GM12865 (cell line): ENCODE results near the gene MRPL50.

Experiments used
- DNase-seq: peaks from one replicate; pipeline ENCODE4 v3.0.0; 2010; ENCODE audit warnings: low read depth
- H3K4me3 ChIP-seq: 2 replicates; pipeline ENCODE4 v1.5.1; 2011; ENCODE audit warnings: mild to moderate bottlenecking, low read depth, low read length, control low read depth
- CTCF ChIP-seq: IDR thresholded peaks from 2 replicates; pipeline ENCODE4 v1.5.1; 2011; ENCODE audit warnings: low read length, control low read depth, low read depth, inconsistent platforms; ENCODE audit not compliant: insufficient read depth; ENCODE audit errors: missing control alignments

The MRPL50 gene

GRCh38 chr9:101432171-101432570 is 33.8 kb upstream of the MRPL50 start:
- DNase-seq, result no peak
- no peak overlapping the region for H3K4me3 ChIP-seq
- no peak for TF ChIP-seq CTCF

- no peak for DNase-seq
- TF ChIP-seq CTCF, result no peak
- H3K4me3 ChIP-seq, result no peak overlapping the region
These were observed 31.3 kb upstream of the MRPL50 start for GRCh38 chr9:101429736-101430135.

DNA sequence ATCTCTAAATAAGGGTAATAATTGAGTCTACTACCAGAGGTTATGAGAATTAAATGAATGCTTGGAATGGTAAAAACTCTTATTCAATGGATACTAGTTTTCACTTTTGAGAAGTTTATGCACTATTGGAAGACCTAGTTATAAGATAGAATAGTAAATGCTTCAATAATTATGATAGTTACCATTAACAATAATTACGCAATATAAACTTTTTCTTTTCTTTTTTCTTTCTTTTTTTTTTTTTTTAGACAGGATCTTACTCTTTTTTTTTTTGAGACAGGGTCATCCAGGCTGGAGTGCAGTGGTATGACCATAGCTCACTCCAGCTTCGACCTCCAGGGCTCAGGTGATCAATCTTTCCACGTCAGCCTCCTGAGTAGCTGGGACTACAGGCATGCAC is 30.5 kb upstream of the MRPL50 start:
- H3K4me3 ChIP-seq, result no peak overlapping the region
- DNase-seq, result no peak
- no peak for TF ChIP-seq CTCF

- H3K4me3 ChIP-seq, result no peak overlapping the region
- no peak for TF ChIP-seq CTCF
- DNase-seq, result peak; percentile 45
These were observed 29.7 kb upstream of the MRPL50 start for GRCh38 chr9:101427957-101428655.

DNA sequence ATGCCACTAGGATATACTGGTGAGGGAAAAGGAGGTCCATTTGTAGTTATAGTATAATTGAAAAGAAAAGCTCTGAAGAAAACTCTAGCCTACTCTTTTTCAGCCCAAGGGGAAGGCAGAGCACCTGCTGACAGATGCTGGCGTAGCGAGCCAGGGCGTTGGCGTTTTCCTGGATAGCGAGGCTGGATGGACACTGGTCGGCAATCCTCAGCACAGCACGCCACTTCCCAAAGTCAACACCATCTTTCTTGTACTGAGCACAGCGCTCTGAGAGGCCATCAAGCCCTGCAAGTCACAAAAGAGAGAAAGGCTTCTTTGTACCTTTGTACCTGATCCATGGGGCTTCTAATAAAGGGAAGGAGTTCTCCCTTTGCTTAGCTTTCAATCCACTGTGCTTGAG is 28.9 kb upstream of the MRPL50 start:
- no peak for TF ChIP-seq CTCF
- DNase-seq, result no peak
- H3K4me3 ChIP-seq, result no peak overlapping the region

DNA sequence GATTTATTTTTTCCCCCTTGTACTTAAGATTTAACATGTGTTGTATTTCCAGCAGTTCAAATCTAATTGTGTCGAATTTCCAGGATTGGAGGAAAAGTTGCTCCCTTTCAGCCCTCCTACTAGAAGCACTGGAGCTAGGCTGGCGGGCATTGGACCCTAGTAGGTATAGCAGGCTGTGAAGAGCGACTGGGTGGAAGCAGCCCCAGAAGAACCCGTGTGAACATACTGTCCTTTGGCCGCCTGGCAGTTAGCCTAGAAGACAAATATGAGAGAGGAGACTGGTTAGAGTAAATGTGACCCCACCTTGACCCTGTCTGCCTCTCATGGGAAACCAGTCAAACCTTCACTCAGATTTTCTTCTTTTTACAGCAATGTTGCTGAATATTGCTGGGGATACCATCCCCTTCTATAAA is 23.2 kb upstream of the MRPL50 start:
- DNase-seq, result no peak
- no peak overlapping the region for H3K4me3 ChIP-seq
- TF ChIP-seq CTCF, result no peak

- no peak for DNase-seq
- no peak for TF ChIP-seq CTCF
- no peak overlapping the region for H3K4me3 ChIP-seq
These were observed 21.4 kb upstream of the MRPL50 start for GRCh38 chr9:101419863-101420262.
